GM23338 (cell line): ENCODE results near the gene NAA25. TPM values are rescaled to one million over a fixed set of nuclear protein-coding genes. Genes with fewer than 3 reads are reported as not detected.
A peak's percentile ranks its signal among the peaks of the same experiment; 100 is the strongest.

ENCODE experiments used
- ATAC-seq: fragments of 200-7000 bp; cut with Tn5 transposase; 3 replicates; pipeline ENCODE4 v1.9.1; 2020
- DNase-seq: peaks from one replicate; pipeline ENCODE4 v3.0.0-alpha.2; 2015; ENCODE audit warnings: low spot score
- H2AFZ ChIP-seq: fragments of 200-600 bp; sonication (generic); 2 replicates; pipeline ENCODE4 v1.8.0; 2016; ENCODE audit warnings: antibody characterized with exemption, mild to moderate bottlenecking, moderate library complexity
- H3F3A ChIP-seq: fragments of 200-600 bp; sonication (generic); replicated peaks from 2 replicates; pipeline ENCODE4 v1.8.0; 2017; ENCODE audit warnings: antibody characterized with exemption, mixed run types, low read depth
- H3K27ac ChIP-seq: fragments of 200-600 bp; sonication (generic); 2 replicates; pipeline ENCODE4 v1.6.1; 2016; ENCODE audit warnings: low read depth
- H3K27me3 ChIP-seq: fragments of 200-600 bp; sonication (generic); 2 replicates; pipeline ENCODE4 v1.8.0; 2016; ENCODE audit warnings: mild to moderate bottlenecking, mixed run types, moderate library complexity; ENCODE audit not compliant: insufficient read depth
- H3K36me3 ChIP-seq: fragments of 200-600 bp; sonication (generic); 2 replicates; pipeline ENCODE4 v1.8.0; 2016; ENCODE audit warnings: mild to moderate bottlenecking; ENCODE audit not compliant: insufficient read depth
- H3K4me1 ChIP-seq: fragments of 200-600 bp; sonication (generic); 2 replicates; pipeline ENCODE4 v1.8.0; 2016; ENCODE audit warnings: mild to moderate bottlenecking, moderate library complexity; ENCODE audit not compliant: insufficient read depth
- H3K4me2 ChIP-seq: fragments of 200-600 bp; sonication (generic); 2 replicates; pipeline ENCODE4 v1.7.1; 2017; ENCODE audit warnings: mixed run types
- H3K4me3 ChIP-seq: fragments of 200-600 bp; sonication (generic); 2 replicates; pipeline ENCODE4 v1.6.1; 2016; ENCODE audit warnings: mixed run types
- H3K79me2 ChIP-seq: fragments of 200-600 bp; sonication (generic); replicated peaks from 2 replicates; pipeline ENCODE4 v1.8.0; 2017; ENCODE audit warnings: mild to moderate bottlenecking; ENCODE audit not compliant: insufficient read depth
- H3K9me2 ChIP-seq: fragments of 200-600 bp; sonication (generic); 2 replicates; pipeline ENCODE4 v1.8.0; 2017; ENCODE audit not compliant: insufficient read depth
- H4K20me1 ChIP-seq: fragments of 200-600 bp; sonication (generic); replicated peaks from 2 replicates; pipeline ENCODE4 v1.8.0; 2017; ENCODE audit warnings: mild to moderate bottlenecking; ENCODE audit not compliant: insufficient read depth
- H3K27ac Mint-ChIP-seq: 2 replicates; pipeline ENCODE4 v1.8.0; 2020; ENCODE audit warnings: inconsistent platforms, mild to moderate bottlenecking, moderate library complexity, mixed read lengths
- H3K27me3 Mint-ChIP-seq: 3 replicates; pipeline ENCODE4 v1.8.0; 2022; ENCODE audit warnings: low read depth, mild to moderate bottlenecking, moderate library complexity, mixed read lengths, inconsistent platforms; ENCODE audit not compliant: insufficient read depth, poor library complexity
- H3K36me3 Mint-ChIP-seq: 3 replicates; pipeline ENCODE4 v1.8.0; 2021; ENCODE audit warnings: low read depth, mild to moderate bottlenecking, inconsistent platforms, moderate library complexity, mixed read lengths
- H3K4me1 Mint-ChIP-seq: 3 replicates; pipeline ENCODE4 v1.8.0; 2020; ENCODE audit warnings: mild to moderate bottlenecking, inconsistent platforms, mixed read lengths
- H3K4me3 Mint-ChIP-seq: 3 replicates; pipeline ENCODE4 v1.8.0; 2021; ENCODE audit warnings: moderate library complexity, mild to moderate bottlenecking, inconsistent platforms, mixed read lengths
- H3K9me3 Mint-ChIP-seq: 3 replicates; pipeline ENCODE4 v1.8.0; 2020; ENCODE audit warnings: moderate library complexity, mild to moderate bottlenecking, inconsistent platforms, mixed read lengths
- CREB1 ChIP-seq: fragments of 250-450 bp; sonication (Bioruptor Pico); IDR thresholded peaks from 2 replicates; pipeline ENCODE4 v1.5.0; 2020; ENCODE audit warnings: low read depth, mild to moderate bottlenecking, moderate library complexity
- EZH2 ChIP-seq: fragments of 200-600 bp; sonication (generic); IDR thresholded peaks from one replicate; pipeline ENCODE4 v1.8.0; 2017; ENCODE audit warnings: antibody characterized with exemption, mild to moderate bottlenecking, low read depth; ENCODE audit not compliant: unreplicated experiment
- POLR2AphosphoS5 ChIP-seq: IDR thresholded peaks from 2 replicates; pipeline ENCODE4 v1.6.1; 2016; ENCODE audit warnings: antibody characterized with exemption, low read depth
- REST ChIP-seq: IDR thresholded peaks from one replicate; pipeline ENCODE4 v1.6.1; 2018; ENCODE audit warnings: antibody characterized with exemption; ENCODE audit not compliant: unreplicated experiment
- STAT1 ChIP-seq: IDR thresholded peaks from one replicate; pipeline ENCODE4 v1.6.1; 2016; ENCODE audit warnings: antibody characterized with exemption; ENCODE audit not compliant: unreplicated experiment
- ZNF114 ChIP-seq: fragments of 250-450 bp; sonication (Bioruptor Pico); IDR thresholded peaks from 2 replicates; pipeline ENCODE4 v1.5.0; 2020; ENCODE audit warnings: mild to moderate bottlenecking, moderate library complexity
- ZNF331 ChIP-seq: fragments of 250-450 bp; sonication (Bioruptor Pico); IDR thresholded peaks from 2 replicates; pipeline ENCODE4 v1.5.0; 2020; ENCODE audit warnings: low read depth, mild to moderate bottlenecking, moderate library complexity
- ZNF462 ChIP-seq: fragments of 250-450 bp; sonication (Bioruptor Pico); IDR thresholded peaks from 2 replicates; pipeline ENCODE4 v1.5.0; 2020; ENCODE audit warnings: mild to moderate bottlenecking, moderate library complexity
- polyA plus RNA-seq: library from polyadenylated mRNA; unstranded; fragments of >200 nt; fragmentation: Nextera tagmentation; extraction: Ambion mirVana; gene quantifications from 2 replicates; pipeline ENCODE4 v1.2.1, GENCODE V29; 2016
- total RNA-seq: library from RNA; depleted of rRNA; stranded (reverse); fragments of >200 nt; shearing (Covaris generic); gene quantifications from 2 replicates; pipeline ENCODE4 v1.2.3, GENCODE V29; 2014

Gene NAA25
- total and polyA plus RNA-seq, 2 experiments from 2014 or later: 49.0 to 55.1 TPM

GRCh38 chr12:112029301-112029700, 79.3 kb downstream of the NAA25 start:
- no peaks in the 10 kb centered on the region; the same call in 1 of the 2 replicates for H3K79me2 ChIP-seq
- H3K9me2 ChIP-seq: no peaks in the 10 kb centered on the region
- H3K36me3 ChIP-seq: peaks cover 32% of the 10 kb centered on the region
- H3K4me3 ChIP-seq: no peak overlapping the region
- Mint-ChIP-seq H3K36me3 (peaks cover 54% of the 10 kb centered on the region), H3K27me3 (peaks cover 5% of the 10 kb centered on the region), H3K4me3 (no peak overlapping the region), H3K4me1 (peaks cover 15% of the 10 kb centered on the region; the same call in 2 of the 3 replicates), H3K27ac (no peak overlapping the region), H3K9me3 (no peaks in the 10 kb centered on the region)
- ATAC-seq (no peak), DNase-seq (no peak)
- H3K27me3 ChIP-seq: no peaks in the 10 kb centered on the region
- no peak overlapping the region for H2AFZ ChIP-seq
- TF ChIP-seq ZNF331 (CRISPR knock-in tag): no peak
- H3K4me2 ChIP-seq: no peak overlapping the region
- peaks cover 8% of the 10 kb centered on the region; the same call in 1 of the 2 replicates for H3K4me1 ChIP-seq
- H3F3A ChIP-seq: peaks cover 7% of the 10 kb centered on the region; the same call in 1 of the 2 replicates
- peaks cover 15% of the 10 kb centered on the region for H4K20me1 ChIP-seq
- H3K27ac ChIP-seq: no peak overlapping the region

GRCh38 chr12:112025808-112026375, 82.7 kb downstream of the NAA25 start:
- Histone ChIP-seq H3K9me2 (no peaks in the 10 kb centered on the region), H3K4me2 (no peak overlapping the region), H3K27me3 (no peaks in the 10 kb centered on the region), H2AFZ (no peak overlapping the region), H3K4me3 (no peak overlapping the region), H3K4me1 (no peaks in the 10 kb centered on the region), H3F3A (peaks cover 11% of the 10 kb centered on the region; the same call in 1 of the 2 replicates), H4K20me1 (peaks cover 29% of the 10 kb centered on the region; the same call in 1 of the 2 replicates), H3K27ac (peak overlapping the region; percentile 70; the same call in 1 of the 2 replicates), H3K79me2 (peaks cover 12% of the 10 kb centered on the region; the same call in 1 of the 2 replicates), H3K36me3 (peaks cover 32% of the 10 kb centered on the region)
- peaks cover 57% of the 10 kb centered on the region for H3K36me3 Mint-ChIP-seq
- no peaks in the 10 kb centered on the region for H3K9me3 Mint-ChIP-seq
- H3K4me3 Mint-ChIP-seq: no peak overlapping the region
- peak; percentile 30 for DNase-seq
- peaks cover 3% of the 10 kb centered on the region for H3K27me3 Mint-ChIP-seq
- no peak; the same call in 1 of the 3 replicates for ATAC-seq
- no peak for TF ChIP-seq ZNF114 (CRISPR knock-in tag)
- no peak for TF ChIP-seq ZNF462 (CRISPR knock-in tag)
- no peak for TF ChIP-seq STAT1
- no peak for TF ChIP-seq EZH2
- TF ChIP-seq POLR2AphosphoS5: no peak
- no peak for TF ChIP-seq CREB1 (CRISPR knock-in tag)
- no peak for TF ChIP-seq ZNF331 (CRISPR knock-in tag)
- no peak for TF ChIP-seq REST
- peaks cover 12% of the 10 kb centered on the region; the same call in 2 of the 3 replicates for H3K4me1 Mint-ChIP-seq
- H3K27ac Mint-ChIP-seq: no peak overlapping the region; the same call in 1 of the 2 replicates
